DMS153 (cell line): ENCODE data around the gene PRKD3.

ENCODE experiments used
- DNase-seq: peaks from one replicate; lab custom pipeline; 2025; lab: John Stamatoyannopoulos, UW

PRKD3 gene

GRCh38 chr2:37324786-37325624 is at the start of gene PRKD3:
PRKD3 (minus strand) TSS chr2:37324833; CDS start chr2:37316524, 8,309 bp downstream.
- DNase-seq: no peak

- DNase-seq: no peak
Measured at GRCh38 chr2:37372000-37372399, 47.4 kb upstream of the PRKD3 start.

GRCh38 chr2:37370666-37371065 is 46.0 kb upstream of the PRKD3 start:
- no peak for DNase-seq

GRCh38 chr2:37367984-37368383 is 43.4 kb upstream of the PRKD3 start:
- no peak for DNase-seq

GRCh38 chr2:37367310-37367709 is 42.7 kb upstream of the PRKD3 start:
- no peak for DNase-seq

- DNase-seq: no peak
Measured at GRCh38 chr2:37366773-37367172, 42.1 kb upstream of the PRKD3 start.

GRCh38 chr2:37365669-37366068 is 41.0 kb upstream of the PRKD3 start:
- DNase-seq: no peak

- DNase-seq: no peak
Measured at GRCh38 chr2:37364351-37364750, 39.7 kb upstream of the PRKD3 start.

- DNase-seq: no peak
Measured at GRCh38 chr2:37361994-37362698, 37.5 kb upstream of the PRKD3 start.

GRCh38 chr2:37361216-37361815 is 36.7 kb upstream of the PRKD3 start:
- no peak for DNase-seq

GRCh38 chr2:37358466-37358865 is 33.8 kb upstream of the PRKD3 start:
- no peak for DNase-seq

GRCh38 chr2:37357530-37357929 is 32.9 kb upstream of the PRKD3 start:
- no peak for DNase-seq

- DNase-seq: no peak
Measured at GRCh38 chr2:37357069-37357468, 32.4 kb upstream of the PRKD3 start.

- DNase-seq: no peak
Measured at GRCh38 chr2:37356299-37356698, 31.7 kb upstream of the PRKD3 start.

GRCh38 chr2:37355735-37356134 is 31.1 kb upstream of the PRKD3 start:
- no peak for DNase-seq

GRCh38 chr2:37354531-37354930 is 29.9 kb upstream of the PRKD3 start:
- DNase-seq: no peak

- DNase-seq: peak; percentile 83
Measured at GRCh38 chr2:37350034-37350433, 25.4 kb upstream of the PRKD3 start.

GRCh38 chr2:37349231-37349860 is 24.7 kb upstream of the PRKD3 start:
- DNase-seq: peak; percentile 87

GRCh38 chr2:37348155-37348554 is 23.5 kb upstream of the PRKD3 start:
- DNase-seq: no peak

- DNase-seq: peak; percentile 38
Measured at GRCh38 chr2:37344453-37345361, 20.1 kb upstream of the PRKD3 start, which contains the start of gene QPCT. QPCT (plus strand) TSS chr2:37344630; CDS start chr2:37344732, 102 bp downstream.
